PC-9 (cell line): ENCODE data around the gene ONECUT2. TPM values are rescaled to one million over a fixed set of nuclear protein-coding genes. Genes with fewer than 3 reads are reported as not detected.
"Not testable (repeated sequence)": the region's sequence is repeated elsewhere in the genome, so short reads cannot be mapped to it uniquely, and the experiment has no call there.

Experiments used
- Bru-seq: library from RNA; stranded (reverse); fragments of 400-500 nt; gene quantifications from one replicate; lab custom pipeline; 2021; lab: Mats Ljungman, UMichigan
- BruChase-seq, 2 experiments: library from RNA; stranded (reverse); fragments of 400-500 nt; gene quantifications; one replicate each; lab custom pipeline; 2021; lab: Mats Ljungman, UMichigan
- BruUV-seq: library from RNA; stranded (reverse); fragments of 400-500 nt; replicated peaks from 2 replicates; lab custom pipeline; 2021; lab: Mats Ljungman, UMichigan
- CTCF ChIA-PET: fragments of 300-600 bp; sonication (Branson Sonifier 250); formaldehyde crosslinking; loops from one replicate; lab custom pipeline; 2022; ENCODE audit warnings: antibody characterized with exemption; lab: Charles Lee
- POLR2A ChIA-PET: fragments of 300-600 bp; sonication (Branson Sonifier 250); formaldehyde crosslinking; loops from one replicate; lab custom pipeline; 2022; ENCODE audit warnings: antibody characterized with exemption; ENCODE audit not compliant: unreplicated experiment; lab: Charles Lee
- DNase-seq, 2 experiments: peaks; one replicate each; pipeline versions ENCODE4 v3.0.0 to v3.0.0-alpha.2; 2015 to 2022; ENCODE audit warnings: mixed read lengths in 1 of 2
- H2AFZ ChIP-seq: fragments of 200-600 bp; sonication (generic); 2 replicates; pipeline ENCODE4 v1.8.1; 2017; ENCODE audit warnings: antibody characterized with exemption
- H3F3A ChIP-seq: fragments of 200-600 bp; sonication (generic); 2 replicates; pipeline ENCODE4 v1.8.1; 2017; ENCODE audit warnings: antibody characterized with exemption, mild to moderate bottlenecking, low read depth; ENCODE audit not compliant: insufficient read depth
- H3K27ac ChIP-seq: fragments of 200-600 bp; sonication (generic); 2 replicates; pipeline ENCODE4 v1.6.1; 2016; ENCODE audit warnings: mixed run types
- H3K27me3 ChIP-seq: fragments of 200-600 bp; sonication (generic); 2 replicates; pipeline ENCODE4 v1.6.1; 2016; ENCODE audit warnings: low read depth, mixed run types; ENCODE audit not compliant: insufficient read depth
- H3K36me3 ChIP-seq: fragments of 200-600 bp; sonication (generic); 2 replicates; pipeline ENCODE4 v1.6.1; 2016; ENCODE audit warnings: low read depth, mixed run types
- H3K4me1 ChIP-seq: fragments of 200-600 bp; sonication (generic); replicated peaks from 2 replicates; pipeline ENCODE4 v1.6.1; 2016; ENCODE audit warnings: mixed run types; ENCODE audit not compliant: insufficient read depth
- H3K4me2 ChIP-seq: fragments of 200-600 bp; sonication (generic); 2 replicates; pipeline ENCODE4 v1.6.1; 2017; ENCODE audit warnings: mixed run types
- H3K4me3 ChIP-seq: fragments of 200-600 bp; sonication (generic); 2 replicates; pipeline ENCODE4 v1.6.1; 2016; ENCODE audit warnings: mixed run types
- H3K79me2 ChIP-seq: fragments of 200-600 bp; sonication (generic); 2 replicates; pipeline ENCODE4 v1.6.1; 2017; ENCODE audit warnings: low read depth, mixed run types
- H3K9me2 ChIP-seq: fragments of 200-600 bp; sonication (generic); 2 replicates; pipeline ENCODE4 v1.8.1; 2017; ENCODE audit warnings: mild to moderate bottlenecking; ENCODE audit not compliant: insufficient read depth
- H3K9me3 ChIP-seq: fragments of 200-600 bp; sonication (generic); 2 replicates; pipeline ENCODE4 v1.8.1; 2016; ENCODE audit warnings: low read depth; ENCODE audit not compliant: insufficient read depth
- H4K20me1 ChIP-seq: fragments of 200-600 bp; sonication (generic); 2 replicates; pipeline ENCODE4 v1.8.1; 2017; ENCODE audit not compliant: insufficient read depth
- CTCF ChIP-seq: fragments of 200-600 bp; sonication (generic); conservative IDR thresholded peaks from 2 replicates; pipeline ENCODE4 v1.6.1; 2017; ENCODE audit warnings: mixed run types, antibody characterized with exemption, mild to moderate bottlenecking, moderate library complexity
- EZH2 ChIP-seq: fragments of 200-600 bp; sonication (generic); IDR thresholded peaks from 2 replicates; pipeline ENCODE4 v1.8.0; 2017; ENCODE audit warnings: antibody characterized with exemption, low read depth
- intact Hi-C: fragments of 100-400 bp; cut with micrococcal nuclease; formaldehyde crosslinking; loops from one replicate; pipeline ENCODE4 v1.10.0; 2022; ENCODE audit not compliant: unreplicated experiment
- long read RNA-seq: library from polyadenylated mRNA; stranded (forward); transcript quantifications from one replicate; pipeline ENCODE4 v2.0.0, GENCODE V29; 2022
- total RNA-seq: library from RNA; stranded (reverse); gene quantifications from 2 replicates; pipeline ENCODE4 v1.2.3, GENCODE V29; 2021

Gene ONECUT2
- total RNA-seq (0.35 and 0.40 TPM in 2 replicates), Bru-seq, nascent RNA (percentile 25 among the genes with signal in this experiment), BruChase-seq, experiment 1, labeled RNA remaining after a 2-hour chase (percentile 23 among the genes with signal in this experiment), BruChase-seq, experiment 2, labeled RNA remaining after a 6-hour chase (percentile 27 among the genes with signal in this experiment)
- long read RNA-seq = 0 reads

- Histone ChIP-seq H4K20me1 (no peaks in the 10 kb centered on the region), H3K9me2 (no peaks in the 10 kb centered on the region), H2AFZ (peak within 1 kb of the TSS; percentile 91), H3K9me3 (no peaks in the 10 kb centered on the region), H3K79me2 (peaks cover 27% of the 10 kb centered on the region), H3F3A (peaks cover 4% of the 10 kb centered on the region; the same call in 1 of the 2 replicates), H3K4me1 (peaks cover 24% of the 10 kb centered on the region), H3K4me3 (peak within 1 kb of the TSS; percentile 90), H3K27me3 (no peaks in the 10 kb centered on the region), H3K27ac (no peak within 1 kb of the TSS), H3K4me2 (peak within 1 kb of the TSS; percentile 99), H3K36me3 (no peaks in the 10 kb centered on the region)
- ChIA-PET CTCF (interaction anchor here (0.5 to 0.6 kb wide), 2 partner anchors 867 to 1237 kb away, joined by 3 to 9 read pairs; partner anchors contain the start of gene MALT1), POLR2A (no interaction called here)
- TF ChIP-seq EZH2 = no peak
- no peak for TF ChIP-seq CTCF
- peak; percentile 86 to 91 for DNase-seq
- intact Hi-C loops = loop anchor here (10.0 kb wide), 2 partner anchors 220 to 860 kb away; no protein-coding TSS in a partner anchor
- BruUV-seq = no TSS peak
Observed at GRCh38 chr18:57434536-57435494, at the start of gene ONECUT2. ONECUT2 (plus strand) TSS chr18:57435374; CDS start chr18:57435717, 343 bp downstream.

GRCh38 chr18:57389271-57389670, 45.9 kb upstream of the ONECUT2 start:
- intact Hi-C loops = no loop called here
- Histone ChIP-seq H3K27me3 (no peaks in the 10 kb centered on the region), H3K4me3 (no peak overlapping the region), H2AFZ (no peak overlapping the region), H3K9me2 (no peaks in the 10 kb centered on the region), H4K20me1 (no peaks in the 10 kb centered on the region), H3K4me1 (no peaks in the 10 kb centered on the region), H3K79me2 (no peaks in the 10 kb centered on the region), H3K9me3 (no peaks in the 10 kb centered on the region), H3F3A (no peaks in the 10 kb centered on the region), H3K4me2 (no peak overlapping the region), H3K36me3 (no peaks in the 10 kb centered on the region), H3K27ac (no peak overlapping the region)
- BruUV-seq = no TSS peak
- TF ChIP-seq CTCF (no peak), EZH2 (no peak)
- ChIA-PET POLR2A (no interaction called here), CTCF (interaction anchor here (0.7 kb wide), 1 partner anchor 354 kb away, joined by 9 read pairs; no protein-coding TSS in a partner anchor)
- DNase-seq = no peak

GRCh38 chr18:57390044-57390443, 45.1 kb upstream of the ONECUT2 start:
- Histone ChIP-seq H3K9me2 (no peaks in the 10 kb centered on the region), H3K36me3 (no peaks in the 10 kb centered on the region), H3K27me3 (no peaks in the 10 kb centered on the region), H3F3A (no peaks in the 10 kb centered on the region), H2AFZ (no peak overlapping the region), H3K4me3 (no peak overlapping the region), H3K9me3 (no peaks in the 10 kb centered on the region), H4K20me1 (no peaks in the 10 kb centered on the region), H3K79me2 (no peaks in the 10 kb centered on the region), H3K4me2 (no peak overlapping the region), H3K27ac (no peak overlapping the region), H3K4me1 (no peaks in the 10 kb centered on the region)
- TF ChIP-seq CTCF (no peak), EZH2 (no peak)
- intact Hi-C loops = no loop called here
- ChIA-PET POLR2A (no interaction called here), CTCF (interaction anchor here (0.7 kb wide), 1 partner anchor 355 kb away, joined by 9 read pairs; no protein-coding TSS in a partner anchor)
- DNase-seq = no peak
- BruUV-seq = no TSS peak

- H3K9me3 ChIP-seq, H3K27ac ChIP-seq, H3K4me3 ChIP-seq, H3K27me3 ChIP-seq, DNase-seq, H4K20me1 ChIP-seq, BruUV-seq, H3K36me3 ChIP-seq, H3K9me2 ChIP-seq, H3K79me2 ChIP-seq, H3K4me2 ChIP-seq, POLR2A ChIA-PET, intact Hi-C loops, CTCF ChIA-PET, H2AFZ ChIP-seq: not testable (repeated sequence)
- Histone ChIP-seq H3K4me1 (peaks cover 10% of the 10 kb centered on the region), H3F3A (peaks cover 11% of the 10 kb centered on the region)
Observed at GRCh38 chr18:57394749-57395148, 40.4 kb upstream of the ONECUT2 start.
